SW 1271 (cell line): Measurements from ENCODE around the gene KCNAB2.

Experiments
- DNase-seq, 2 experiments: peaks; one replicate each; lab custom pipeline; 2025; lab: John Stamatoyannopoulos, UW

Gene KCNAB2

GRCh38 chr1:6150006-6150938 lies 104.6 kb downstream of the KCNAB2 start:
- DNase-seq, result no peak
